Stimulated activated CD4-positive, alpha-beta T cell treated with anti-CD3 and anti-CD28 coated beads, Interleukin-4, amount 100 ng/mL, for 24 hours (primary cell): Measurements from ENCODE around the gene ZFP36L1.
A peak's percentile ranks its signal among the peaks of the same experiment; 100 is the strongest.

Experiments used
- DNase-seq: peaks from one replicate; pipeline ENCODE4 v3.0.0-alpha.2; 2020

ZFP36L1 gene

GRCh38 chr14:68815298-68816182 is 22.7 kb upstream of the ZFP36L1 start:
- no peak for DNase-seq

DNA sequence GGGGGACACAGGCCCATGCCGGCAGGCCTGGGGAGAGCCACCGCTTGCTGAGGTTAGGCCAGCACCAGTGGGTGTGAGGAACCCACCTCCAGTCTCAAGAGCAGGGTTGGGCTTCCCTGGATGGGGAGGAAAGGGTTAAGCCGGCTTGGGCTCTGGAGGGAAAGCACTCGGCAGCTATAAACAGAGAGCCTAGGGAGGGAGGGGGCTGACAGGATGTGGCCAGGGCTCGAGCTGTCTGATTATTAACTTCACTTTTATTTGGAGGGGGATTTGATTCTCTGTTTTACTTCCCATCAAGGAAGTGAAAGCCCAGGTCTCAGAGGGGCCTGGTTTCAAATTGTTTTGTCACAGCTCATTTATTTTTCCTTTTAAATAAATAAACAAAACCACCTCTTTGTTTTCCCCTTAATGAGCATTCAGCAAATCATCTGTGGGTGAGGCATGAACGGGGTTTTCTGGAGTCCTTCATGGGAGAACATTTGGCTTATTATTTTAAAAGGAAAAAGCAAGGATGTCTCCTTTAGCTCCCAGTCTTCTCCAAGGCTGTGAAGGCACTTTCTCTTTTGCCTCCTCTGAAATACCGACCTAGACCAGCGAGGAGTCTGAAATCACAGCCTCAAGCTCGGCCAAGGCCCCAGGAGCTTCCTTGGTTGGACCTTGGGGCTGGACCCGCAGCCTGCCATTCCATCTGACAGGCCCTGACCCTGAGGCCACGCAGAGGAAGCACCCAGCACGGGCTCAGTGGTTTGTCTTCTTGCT is 21.9 kb upstream of the ZFP36L1 start:
- peak; percentile 58 for DNase-seq

- no peak for DNase-seq
Observed at GRCh38 chr14:68814238-68814538, 21.3 kb upstream of the ZFP36L1 start.

GRCh38 chr14:68813318-68813838 is 20.5 kb upstream of the ZFP36L1 start:
- DNase-seq, result no peak

DNA sequence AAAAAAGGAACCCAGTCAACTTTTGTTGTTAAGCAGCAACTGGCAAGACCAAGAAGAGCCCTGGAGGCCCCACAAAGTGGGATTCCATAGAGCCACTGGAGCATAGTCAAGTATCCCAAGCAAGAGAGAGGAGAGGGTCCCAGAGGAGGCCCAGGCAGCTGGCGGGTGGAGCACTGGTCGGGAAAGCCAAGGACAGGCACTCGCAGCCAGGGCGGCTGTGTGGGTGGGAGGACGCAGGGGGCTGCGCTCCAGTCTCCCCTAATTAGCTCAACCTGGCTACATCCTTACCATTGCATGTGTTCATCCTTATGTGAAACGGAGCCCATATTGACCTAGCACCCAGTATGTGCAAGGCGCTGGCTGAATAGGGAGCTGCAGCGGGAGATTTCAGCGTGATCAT is 18.3 kb upstream of the ZFP36L1 start:
- no peak for DNase-seq

GRCh38 chr14:68810173-68811153 is 17.6 kb upstream of the ZFP36L1 start:
- DNase-seq, result no peak

DNA sequence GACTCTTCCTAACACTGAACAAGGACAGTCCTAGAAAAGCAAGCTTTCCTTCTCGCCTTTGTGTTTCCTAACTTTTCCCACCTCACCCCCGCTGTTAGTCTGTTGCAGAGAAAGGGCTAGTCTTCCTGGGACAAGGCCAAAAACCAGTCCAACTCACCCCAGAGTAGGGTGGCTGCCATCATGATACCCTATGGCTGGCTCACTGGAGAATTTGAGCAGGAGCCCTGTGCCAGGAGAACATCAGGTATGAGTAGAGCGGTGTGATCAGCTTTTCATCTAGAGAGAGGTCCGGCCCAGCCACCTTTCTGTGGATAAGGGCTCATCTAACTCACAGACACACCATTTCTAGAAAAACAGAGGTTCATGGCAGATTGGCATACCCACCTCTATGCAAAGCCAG is 16.7 kb upstream of the ZFP36L1 start:
- no peak for DNase-seq

DNA sequence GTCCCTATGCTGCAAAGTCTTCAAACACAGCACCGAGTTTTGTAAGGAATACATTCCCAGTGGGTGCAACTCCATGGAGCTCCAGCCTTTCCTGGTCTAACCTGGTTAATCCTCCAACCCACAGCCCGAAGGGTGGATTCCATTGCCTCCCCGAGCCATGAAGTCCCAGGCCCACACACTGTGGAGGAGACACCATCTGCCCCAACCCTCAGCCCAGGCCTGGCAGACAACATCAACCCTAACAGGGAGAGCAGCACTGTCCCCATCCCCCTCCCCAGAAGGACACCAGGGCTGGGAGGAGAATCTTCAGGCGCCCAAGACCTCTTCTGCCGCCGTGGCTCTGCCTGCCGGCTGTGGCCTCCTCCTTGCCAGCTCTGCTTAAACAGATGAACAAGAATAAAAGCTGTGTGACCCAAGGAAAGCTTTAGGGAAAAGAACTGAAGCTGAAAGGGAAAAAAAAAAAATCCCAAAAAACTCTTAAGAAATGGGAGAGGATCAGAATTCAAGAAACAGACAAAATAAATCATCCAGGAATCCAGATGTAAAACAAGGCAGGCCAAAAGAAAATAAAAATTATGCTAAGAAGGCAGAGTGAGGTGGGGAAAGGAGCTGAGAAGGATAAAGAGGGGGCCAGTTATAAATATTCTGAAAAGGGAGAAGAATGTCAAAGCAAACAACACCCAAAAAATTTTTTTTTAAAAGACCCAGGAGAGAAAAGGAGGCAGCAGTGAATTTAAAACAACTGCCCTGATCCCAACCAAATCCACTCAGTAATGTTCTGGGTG is 16.0 kb upstream of the ZFP36L1 start:
- DNase-seq, result no peak

- no peak for DNase-seq
Observed at GRCh38 chr14:68807987-68808386, 15.1 kb upstream of the ZFP36L1 start.

DNA sequence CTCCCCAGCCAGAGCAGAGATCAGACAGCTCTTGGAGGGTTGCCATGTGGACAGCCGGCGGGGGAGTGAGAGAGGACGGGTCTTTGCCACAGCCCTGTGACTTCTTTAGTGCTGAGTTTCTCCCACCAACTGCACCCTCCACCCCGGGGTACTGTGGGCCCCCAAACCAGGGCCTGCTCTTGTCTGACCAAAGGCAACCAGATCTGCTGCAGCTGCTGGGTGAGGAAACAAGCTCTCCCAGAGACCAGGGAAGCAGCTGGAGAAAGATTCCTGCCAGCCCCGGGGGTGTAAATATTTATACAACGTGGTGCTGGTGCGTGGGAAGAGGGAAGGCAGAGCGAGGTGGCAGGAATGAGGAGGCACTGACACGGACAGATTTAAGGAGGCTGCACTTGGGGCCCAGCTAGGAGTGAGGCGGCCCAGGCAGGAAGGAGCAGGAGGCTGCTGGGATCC is 14.3 kb upstream of the ZFP36L1 start:
- DNase-seq, result no peak

- no peak for DNase-seq
Observed at GRCh38 chr14:68806526-68807147, 13.8 kb upstream of the ZFP36L1 start.

GRCh38 chr14:68805414-68805813 is 12.5 kb upstream of the ZFP36L1 start:
- no peak for DNase-seq

GRCh38 chr14:68801631-68802030 is 8.8 kb upstream of the ZFP36L1 start:
- DNase-seq, result no peak

DNA sequence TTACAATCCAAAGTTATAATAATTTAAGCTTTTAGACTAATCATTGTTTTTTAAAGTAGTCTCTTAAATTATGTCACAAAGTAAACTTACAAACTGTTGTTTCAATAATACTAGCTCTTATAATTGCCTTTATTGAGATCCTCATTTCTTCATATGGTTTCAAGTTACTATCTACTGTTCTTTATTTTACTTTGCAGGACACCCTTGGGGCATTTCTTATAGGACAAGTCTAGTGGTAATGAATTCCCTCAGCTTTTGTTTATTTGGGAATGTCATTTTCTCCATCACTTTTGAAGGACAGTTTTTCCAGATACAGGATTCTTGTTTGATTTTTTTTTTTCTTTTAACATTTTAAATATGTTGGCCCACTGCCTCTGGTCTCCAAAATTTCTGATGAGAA is 8.1 kb upstream of the ZFP36L1 start:
- no peak for DNase-seq

GRCh38 chr14:68800390-68800789 is 7.5 kb upstream of the ZFP36L1 start:
- DNase-seq, result no peak

- no peak for DNase-seq
Observed at GRCh38 chr14:68798621-68799020, 5.8 kb upstream of the ZFP36L1 start.

- no peak for DNase-seq
Observed at GRCh38 chr14:68797121-68797670, 4.3 kb upstream of the ZFP36L1 start.

DNA sequence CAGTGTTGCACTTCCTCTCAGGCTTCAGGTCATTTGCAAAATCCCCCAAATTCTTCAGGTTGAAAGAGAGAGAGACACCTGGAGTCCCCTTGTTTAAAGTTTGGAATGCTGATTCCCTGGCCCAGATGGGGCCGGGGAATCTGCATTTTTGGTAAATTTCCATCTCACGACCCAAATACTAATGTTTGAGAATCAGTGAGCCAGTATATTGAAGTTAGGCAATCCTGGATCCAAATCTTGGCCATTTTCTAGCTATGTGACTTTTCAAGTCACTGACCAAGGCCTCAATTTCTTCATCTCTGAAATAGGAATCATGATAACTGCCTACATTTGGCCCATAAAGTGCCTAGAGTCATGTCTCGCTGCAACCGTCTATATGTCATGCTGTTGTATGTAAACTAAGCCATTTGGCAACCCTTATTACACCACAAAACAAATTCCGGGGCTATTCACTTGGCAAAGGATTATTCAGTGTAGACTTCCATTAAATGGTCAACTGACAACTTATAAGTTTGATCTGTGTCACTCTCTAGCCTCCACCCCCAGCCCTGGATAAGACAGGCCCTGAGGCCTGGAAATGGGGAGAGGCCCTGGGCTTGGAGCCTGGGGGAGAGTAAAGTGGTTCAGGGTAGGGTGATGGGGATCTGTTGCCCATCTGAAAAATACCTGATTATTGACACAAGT is 3.7 kb upstream of the ZFP36L1 start:
- no peak for DNase-seq

DNA sequence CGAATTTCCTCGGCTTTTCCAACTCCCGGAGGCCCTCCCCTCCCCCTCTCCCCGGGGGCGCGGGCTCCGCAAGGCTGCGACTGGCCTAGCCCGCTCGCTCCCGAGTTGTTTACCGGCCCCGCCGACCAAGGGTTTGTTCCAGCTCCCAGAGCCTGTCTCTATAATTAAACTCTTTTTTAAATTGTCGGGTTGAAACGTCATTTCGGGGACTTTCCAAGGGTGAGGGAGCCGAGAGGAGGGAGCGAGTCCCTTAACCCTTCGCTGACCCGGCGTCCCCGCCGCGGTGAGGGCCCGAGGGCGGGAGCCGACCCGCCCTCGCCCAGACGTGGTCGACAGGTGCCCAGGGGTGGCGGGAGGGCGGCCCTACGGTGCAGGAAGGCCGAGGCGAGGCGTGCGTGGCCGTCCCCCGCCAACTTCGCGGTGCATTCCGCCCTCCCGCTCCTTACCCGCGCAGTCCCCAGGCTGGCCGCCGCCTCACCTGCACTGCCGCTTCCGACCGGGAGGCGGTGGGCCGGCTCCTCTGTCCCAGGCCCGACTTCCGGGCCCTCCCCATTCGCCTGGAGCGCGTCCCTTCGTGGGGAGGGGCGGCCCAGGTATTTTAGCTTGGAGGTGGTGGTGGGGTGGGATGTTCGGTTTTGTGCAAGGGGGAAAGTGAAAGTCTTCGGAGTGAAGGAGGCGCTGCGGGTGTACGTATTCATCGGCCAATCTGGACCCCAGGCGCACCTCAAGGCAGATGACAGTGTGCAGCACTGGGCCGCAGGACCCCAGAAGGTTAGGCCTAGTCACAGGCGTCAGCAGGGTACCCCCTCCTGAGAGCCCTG is 2.9 kb upstream of the ZFP36L1 start:
- DNase-seq, result peak; percentile 84
